GM23338 (cell line): ENCODE data around the gene GAPVD1. TPM values are rescaled to one million over a fixed set of nuclear protein-coding genes. Genes with fewer than 3 reads are reported as not detected.

Experiments used
- polyA plus RNA-seq: library from polyadenylated mRNA; unstranded; fragments of >200 nt; fragmentation: Nextera tagmentation; extraction: Ambion mirVana; gene quantifications from 2 replicates; pipeline ENCODE4 v1.2.1, GENCODE V29; 2016
- small RNA-seq: library from RNA; depleted of rRNA; stranded (forward); fragments of <200 nt; gene quantifications from one replicate; pipeline ENCODE3, GENCODE V24; 2014; ENCODE audit warnings: low replicate concordance
- total RNA-seq: library from RNA; depleted of rRNA; stranded (reverse); fragments of >200 nt; shearing (Covaris generic); gene quantifications from 2 replicates; pipeline ENCODE4 v1.2.3, GENCODE V29; 2014; rRNA removed

Gene GAPVD1
- total and polyA plus RNA-seq, 2 experiments from 2014 or later = 19.2 to 34.6 TPM

Small RNA genes within 50 kb of the gene (small RNA-seq; reads per million reads assigned to genes)
- gene AL354710.1 (not detected), gene RNU6-1020P (not detected)

Other genes with a start within 250 kb of the GAPVD1 start
- gene SCAI, start 118.3 kb upstream of the GAPVD1 start, total RNA-seq = 21.8 and 35.0 TPM in 2 replicates
- 13.1 and 13.3 TPM in 2 replicates for gene SCAI, start 118.3 kb upstream of the GAPVD1 start, polyA plus RNA-seq
- 46.4 and 55.0 TPM in 2 replicates for gene PPP6C, start 72.0 kb upstream of the GAPVD1 start, total RNA-seq
- 31.9 and 32.7 TPM in 2 replicates for gene PPP6C, start 72.0 kb upstream of the GAPVD1 start, polyA plus RNA-seq
- 19.3 and 25.8 TPM in 2 replicates for gene RABEPK, start 61.3 kb upstream of the GAPVD1 start, total RNA-seq
- gene RABEPK, start 61.3 kb upstream of the GAPVD1 start, polyA plus RNA-seq = 28.5 and 32.7 TPM in 2 replicates
- gene HSPA5, start 20.5 kb upstream of the GAPVD1 start, total RNA-seq = 259 and 281 TPM in 2 replicates
- gene HSPA5, start 20.5 kb upstream of the GAPVD1 start, polyA plus RNA-seq = 225 and 265 TPM in 2 replicates